ENCODE measurements around the gene BTBD6. TPM values are rescaled to one million over a fixed set of nuclear protein-coding genes. Genes with fewer than 3 reads are reported as not detected.

The BTBD6 gene
- total and polyA plus RNA-seq, 10 donors = 19.1 to 31.4 (median 25.5) TPM

DNA sequence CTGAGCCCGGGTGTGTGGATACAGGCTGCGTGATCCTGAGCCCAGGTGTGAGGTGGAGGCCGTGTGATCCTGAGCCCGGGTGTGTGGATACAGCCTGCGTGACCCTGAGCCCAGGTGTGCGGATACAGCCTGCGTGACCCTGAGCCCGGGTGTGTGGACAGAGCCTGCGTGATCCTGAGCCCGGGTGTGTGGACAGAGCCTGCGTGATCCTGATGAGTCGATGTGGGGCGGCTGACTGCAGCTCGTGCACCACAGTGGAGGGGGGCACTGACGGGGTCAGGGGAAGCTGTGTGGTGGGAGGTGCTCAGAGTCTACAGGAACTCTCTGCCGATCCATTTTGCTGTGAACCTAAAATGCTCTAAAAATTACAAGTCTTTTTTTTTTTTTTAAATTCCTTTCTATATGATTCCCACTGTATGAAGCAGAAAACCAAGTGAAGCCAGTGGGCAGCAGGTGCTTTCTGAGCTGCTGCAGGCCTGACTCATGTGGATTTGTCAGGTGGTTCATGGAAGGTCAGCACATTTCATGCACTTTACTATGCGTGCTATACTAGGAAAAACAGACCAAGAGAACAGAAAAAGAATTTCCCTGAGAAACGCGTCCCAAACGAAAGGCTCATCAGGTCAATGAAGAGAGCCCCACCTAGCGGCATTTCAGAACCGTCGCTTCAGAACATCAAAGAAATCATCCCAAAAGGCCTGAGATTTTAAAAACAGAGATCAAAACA lies 33.2 kb downstream of the BTBD6 start:
- intact Hi-C loops (cut with DNase I; ENCODE audit: low total_unique reads) = no loop called here
- Histone ChIP-seq H3K4me1 (peaks cover 9 to 45% (median 18%) of the 10 kb centered on the region in 6 donors), H3K36me3 (peaks cover 0 to 35% (median 0%) of the 10 kb centered on the region in 6 donors), H3K9me3 (no peaks in the 10 kb centered on the region), H3K4me3 (no peak overlapping the region), H3K27me3 (replicated peaks in 1 of 7) (no peaks in the 10 kb centered on the region), H3K27ac (no peak overlapping the region)
- WGBS, 5 donors = 66 to 77% (median 71%) methylated on average over 23 of the region's 23 CpGs
- DNase-seq = no peak
- TF ChIP-seq, protein P1, sequence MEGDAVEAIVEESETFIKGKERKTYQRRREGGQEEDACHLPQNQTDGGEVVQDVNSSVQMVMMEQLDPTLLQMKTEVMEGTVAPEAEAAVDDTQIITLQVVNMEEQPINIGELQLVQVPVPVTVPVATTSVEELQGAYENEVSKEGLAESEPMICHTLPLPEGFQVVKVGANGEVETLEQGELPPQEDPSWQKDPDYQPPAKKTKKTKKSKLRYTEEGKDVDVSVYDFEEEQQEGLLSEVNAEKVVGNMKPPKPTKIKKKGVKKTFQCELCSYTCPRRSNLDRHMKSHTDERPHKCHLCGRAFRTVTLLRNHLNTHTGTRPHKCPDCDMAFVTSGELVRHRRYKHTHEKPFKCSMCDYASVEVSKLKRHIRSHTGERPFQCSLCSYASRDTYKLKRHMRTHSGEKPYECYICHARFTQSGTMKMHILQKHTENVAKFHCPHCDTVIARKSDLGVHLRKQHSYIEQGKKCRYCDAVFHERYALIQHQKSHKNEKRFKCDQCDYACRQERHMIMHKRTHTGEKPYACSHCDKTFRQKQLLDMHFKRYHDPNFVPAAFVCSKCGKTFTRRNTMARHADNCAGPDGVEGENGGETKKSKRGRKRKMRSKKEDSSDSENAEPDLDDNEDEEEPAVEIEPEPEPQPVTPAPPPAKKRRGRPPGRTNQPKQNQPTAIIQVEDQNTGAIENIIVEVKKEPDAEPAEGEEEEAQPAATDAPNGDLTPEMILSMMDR (IDR thresholded peaks at IDR 0.05 in 8 of 11, conservative IDR thresholded peaks at IDR 0.05 in 3 of 11) = peak in 7 of 11 experiments; percentile 31 to 56 (median 44)
- TF ChIP-seq POLR2AphosphoS5 (IDR thresholded peaks at IDR 0.05) = no peak

DNA sequence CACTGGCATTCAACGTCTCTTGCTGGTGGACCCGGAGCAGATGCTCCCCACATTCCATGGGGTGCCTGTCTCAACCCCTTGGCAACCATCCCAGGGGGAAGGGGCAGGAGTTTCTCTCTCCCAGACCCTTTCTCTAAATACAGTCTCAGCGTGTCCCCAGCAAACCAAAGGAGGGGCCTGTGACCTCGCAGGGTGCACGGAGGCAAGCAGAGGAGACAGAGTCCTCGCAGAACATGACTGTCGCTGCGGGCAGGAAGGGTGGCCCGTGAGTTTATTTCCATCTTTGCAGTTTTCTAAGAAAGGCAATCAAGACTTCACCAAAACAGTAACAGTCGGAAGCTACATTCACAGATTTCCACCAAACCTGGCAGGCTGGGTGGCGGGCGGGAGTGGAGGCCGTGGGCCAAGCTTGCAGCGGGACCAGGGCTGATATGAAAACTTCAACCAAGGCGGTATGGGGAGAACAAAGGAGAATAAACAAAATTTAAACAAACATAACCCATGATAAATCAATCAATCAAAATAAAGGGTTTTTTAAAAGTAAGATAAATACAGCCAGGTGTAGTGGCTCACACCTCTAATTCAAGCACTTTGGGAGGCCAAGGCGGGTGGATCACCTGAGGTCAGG lies 33.9 kb downstream of the BTBD6 start:
- peaks cover 9 to 45% (median 18%) of the 10 kb centered on the region in 6 donors for H3K4me1 ChIP-seq
- TF ChIP-seq, protein P1 (IDR thresholded peaks at IDR 0.05 in 8 of 11, conservative IDR thresholded peaks at IDR 0.05 in 3 of 11) = peak in 2 of 11 experiments; percentile 9 to 27
- no peak for TF ChIP-seq POLR2A (IDR thresholded peaks at IDR 0.05)
- no peaks in the 10 kb centered on the region for H3K27me3 ChIP-seq (replicated peaks in 1 of 7)
- no peak overlapping the region for H3K4me3 ChIP-seq
- no peak for DNase-seq
- H3K36me3 ChIP-seq = peaks cover 0 to 35% (median 0%) of the 10 kb centered on the region in 6 donors
- WGBS, 5 donors = 81 to 87% (median 84%) methylated on average over 15 to 16 of the region's 16 CpGs
- intact Hi-C loops (cut with DNase I; ENCODE audit: low total_unique reads) = no loop called here
- no peaks in the 10 kb centered on the region for H3K9me3 ChIP-seq
- H3K27ac ChIP-seq = no peak overlapping the region

DNA sequence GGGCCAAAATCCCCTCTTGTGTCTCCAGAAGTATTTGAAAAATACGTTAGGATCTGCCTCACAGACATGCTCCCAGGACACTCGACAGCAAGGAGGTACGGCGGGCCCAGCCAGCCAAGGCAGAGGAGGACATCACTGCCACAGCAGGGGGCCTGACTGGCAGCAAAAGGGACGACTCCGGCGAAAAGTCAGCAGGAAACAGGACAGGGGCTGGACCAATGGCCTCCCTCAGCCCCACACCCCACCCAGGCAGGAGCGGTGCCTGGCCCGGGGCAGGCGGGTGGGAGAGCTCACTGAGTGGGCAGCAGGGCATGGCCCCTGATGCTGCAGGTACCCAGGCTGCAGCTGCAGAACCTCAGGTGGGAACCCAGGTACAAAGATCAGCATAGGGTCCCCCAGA lies 34.7 kb downstream of the BTBD6 start:
- intact Hi-C loops (cut with DNase I; ENCODE audit: low total_unique reads) = no loop called here
- no peak overlapping the region for H3K27ac ChIP-seq
- WGBS, 5 donors = 81 to 87% (median 84%) methylated on average over 9 to 10 of the region's 10 CpGs
- no peak overlapping the region for H3K4me3 ChIP-seq
- peaks cover 0 to 35% (median 0%) of the 10 kb centered on the region in 6 donors for H3K36me3 ChIP-seq
- peaks cover 9 to 45% (median 18%) of the 10 kb centered on the region in 6 donors for H3K4me1 ChIP-seq
- H3K9me3 ChIP-seq = no peaks in the 10 kb centered on the region
- H3K27me3 ChIP-seq (replicated peaks in 1 of 7) = no peaks in the 10 kb centered on the region
- TF ChIP-seq POLR2AphosphoS5 (IDR thresholded peaks at IDR 0.05) (no peak), POLR2A (IDR thresholded peaks at IDR 0.05) (no peak)
- TF ChIP-seq, protein P1 (IDR thresholded peaks at IDR 0.05 in 8 of 11, conservative IDR thresholded peaks at IDR 0.05 in 3 of 11) = no peak
- no peak for DNase-seq

DNA sequence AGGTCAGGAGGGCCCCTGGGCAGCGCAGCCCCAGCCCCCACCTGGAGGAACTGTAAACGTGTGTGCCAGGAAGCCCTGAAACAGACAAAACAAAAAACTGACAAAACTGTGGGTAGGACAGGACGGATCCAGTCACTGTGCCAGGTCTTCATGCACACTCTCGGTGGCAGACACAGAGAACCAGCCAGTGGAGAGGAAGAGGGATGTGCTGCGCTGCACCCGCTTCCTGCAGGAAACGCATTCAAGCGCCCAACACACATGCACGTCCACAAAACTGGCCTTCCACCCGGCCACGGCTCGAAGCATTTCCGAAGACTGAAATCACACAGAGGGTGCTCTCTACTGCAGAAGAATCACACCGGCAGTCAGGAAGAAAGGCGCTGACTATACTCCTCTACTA lies 35.6 kb downstream of the BTBD6 start:
- Histone ChIP-seq H3K9me3 (no peaks in the 10 kb centered on the region), H3K27ac (peak overlapping the region in 4 of 8 donors; percentile 26 to 41 (median 34)), H3K4me3 (no peak overlapping the region), H3K4me1 (peaks cover 9 to 45% (median 18%) of the 10 kb centered on the region in 6 donors), H3K27me3 (replicated peaks in 1 of 7) (no peaks in the 10 kb centered on the region), H3K36me3 (peaks cover 0 to 35% (median 0%) of the 10 kb centered on the region in 6 donors)
- TF ChIP-seq POLR2A (IDR thresholded peaks at IDR 0.05) = no peak
- peak in 2 of 3 donors; percentile 37 to 58 for TF ChIP-seq POLR2AphosphoS5 (IDR thresholded peaks at IDR 0.05)
- TF ChIP-seq, protein P1 (IDR thresholded peaks at IDR 0.05 in 8 of 11, conservative IDR thresholded peaks at IDR 0.05 in 3 of 11) = no peak
- intact Hi-C loops (cut with DNase I; ENCODE audit: low total_unique reads) = no loop called here
- WGBS, 5 donors = 21 to 42% (median 26%) methylated on average over 15 of the region's 15 CpGs
- no peak for DNase-seq
